ENCODE data around the gene SLC23A2.

The SLC23A2 gene

DNA sequence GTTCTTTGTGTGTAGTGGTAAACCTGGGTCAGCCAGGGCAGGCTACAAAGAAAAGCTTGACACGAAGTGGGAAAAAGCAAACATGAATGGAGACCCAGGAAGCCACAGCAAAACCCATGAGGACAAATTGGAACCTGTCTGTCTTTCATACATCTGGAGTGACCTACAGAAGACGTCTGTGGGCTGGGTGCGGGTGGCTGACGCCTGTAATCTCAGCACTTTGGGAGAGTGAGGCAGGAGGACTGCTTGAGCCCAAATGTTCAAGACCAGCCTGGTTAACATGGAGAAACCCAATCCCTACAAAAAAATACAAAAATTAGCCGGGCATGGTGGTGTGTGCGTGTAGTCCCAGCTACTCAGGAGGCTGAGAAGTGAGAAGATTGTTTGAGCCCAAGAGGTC lies 164.8 kb downstream of the SLC23A2 start:
- DNase-seq: no peak

DNA sequence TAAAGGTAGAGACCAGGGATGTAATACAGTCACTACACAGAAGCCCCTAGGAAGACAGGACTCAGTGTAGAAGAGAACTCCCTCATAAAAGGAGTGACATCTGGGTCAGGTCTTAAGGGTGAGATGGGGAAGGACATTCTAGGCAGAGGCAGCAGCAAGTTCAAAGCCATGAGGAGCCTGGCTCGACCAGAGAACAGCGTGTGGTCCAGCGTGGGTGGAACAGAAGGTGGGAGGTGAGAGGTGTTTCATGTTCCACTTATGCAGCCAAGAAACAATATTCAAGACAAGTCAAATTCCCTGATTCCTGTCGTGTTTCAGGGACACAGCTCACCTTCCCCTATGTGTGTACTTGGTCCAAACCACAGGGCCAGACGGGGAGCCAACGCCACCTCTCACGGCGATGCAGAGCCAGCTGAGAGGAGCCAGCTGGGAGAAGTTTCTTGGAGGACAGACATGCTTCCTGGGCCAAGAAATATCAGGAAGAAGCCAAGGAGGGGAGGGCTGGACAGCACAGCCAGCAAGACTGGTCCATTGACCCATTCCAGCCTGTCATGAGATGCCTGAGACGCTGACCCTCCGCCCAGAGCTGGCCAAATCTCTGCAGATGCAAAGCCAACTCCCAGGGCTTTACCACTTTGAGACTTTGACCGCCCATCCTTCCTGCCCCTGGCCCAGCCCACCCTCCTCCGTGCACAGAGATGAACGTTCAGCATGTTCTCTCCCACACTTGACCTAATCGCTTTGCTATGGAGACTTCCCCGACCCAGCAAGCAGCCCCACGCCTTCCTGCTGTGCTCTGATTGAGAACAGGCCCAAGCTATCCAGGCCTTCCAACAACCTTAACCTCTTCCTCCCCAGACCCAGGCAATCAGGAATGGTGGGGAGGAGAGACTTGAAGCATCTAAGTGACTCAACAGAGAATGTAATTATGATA lies 165.8 kb downstream of the SLC23A2 start:
- no peak for DNase-seq

DNA sequence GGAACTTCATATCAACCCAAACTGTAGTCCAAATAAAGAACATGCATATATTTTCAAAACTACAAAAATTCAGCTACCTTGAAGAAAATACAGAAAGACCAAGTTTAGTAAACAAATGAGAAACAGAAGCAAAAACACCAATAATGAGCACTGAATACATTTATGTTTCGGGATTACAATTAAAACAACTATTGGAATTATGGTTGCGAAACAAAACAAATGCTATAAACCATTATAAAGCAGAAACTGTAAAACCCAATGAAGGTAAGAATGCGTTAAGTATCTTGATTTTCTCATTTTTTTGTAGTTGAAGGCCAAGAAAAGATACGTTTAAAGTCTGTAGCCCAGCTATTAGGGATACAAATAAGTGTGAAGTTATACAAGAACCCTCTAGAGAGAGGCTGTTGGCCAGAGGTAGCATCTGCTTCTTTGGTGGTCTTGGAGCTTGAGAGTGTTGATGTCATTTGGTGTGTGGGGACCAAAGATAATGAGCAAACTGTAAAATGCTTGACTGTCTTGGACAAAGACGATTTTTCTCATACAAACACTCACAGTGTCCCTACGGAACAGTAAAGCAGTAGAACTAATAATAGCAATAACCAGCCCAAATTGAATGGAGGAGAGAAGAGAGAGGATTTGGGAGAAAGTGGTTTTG lies 168.1 kb downstream of the SLC23A2 start:
- no peak for DNase-seq

- no peak for DNase-seq
Measured at GRCh38 chr20:4832469-4832868, 168.8 kb downstream of the SLC23A2 start.

GRCh38 chr20:4830696-4831095 lies 170.6 kb downstream of the SLC23A2 start:
- no peak for DNase-seq

DNA sequence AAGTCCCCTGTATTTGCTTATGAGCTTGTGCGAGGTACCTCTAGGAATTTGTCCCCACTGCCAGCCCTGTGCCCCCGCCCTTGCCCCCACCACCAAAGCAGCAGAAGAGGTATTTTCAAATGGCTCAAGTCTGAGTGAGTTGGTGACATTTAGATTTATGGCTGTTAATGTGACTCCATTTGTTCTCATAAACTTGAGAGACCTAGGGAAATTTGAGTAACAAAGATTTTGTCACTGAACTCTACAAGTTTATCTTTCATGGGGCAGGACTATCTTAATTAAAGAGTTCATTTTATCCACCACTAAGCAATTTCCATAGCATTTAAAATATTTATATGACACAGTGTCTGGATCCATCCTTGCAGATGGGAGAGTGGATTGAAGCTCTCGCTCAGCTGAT lies 171.1 kb downstream of the SLC23A2 start:
- DNase-seq: no peak

DNA sequence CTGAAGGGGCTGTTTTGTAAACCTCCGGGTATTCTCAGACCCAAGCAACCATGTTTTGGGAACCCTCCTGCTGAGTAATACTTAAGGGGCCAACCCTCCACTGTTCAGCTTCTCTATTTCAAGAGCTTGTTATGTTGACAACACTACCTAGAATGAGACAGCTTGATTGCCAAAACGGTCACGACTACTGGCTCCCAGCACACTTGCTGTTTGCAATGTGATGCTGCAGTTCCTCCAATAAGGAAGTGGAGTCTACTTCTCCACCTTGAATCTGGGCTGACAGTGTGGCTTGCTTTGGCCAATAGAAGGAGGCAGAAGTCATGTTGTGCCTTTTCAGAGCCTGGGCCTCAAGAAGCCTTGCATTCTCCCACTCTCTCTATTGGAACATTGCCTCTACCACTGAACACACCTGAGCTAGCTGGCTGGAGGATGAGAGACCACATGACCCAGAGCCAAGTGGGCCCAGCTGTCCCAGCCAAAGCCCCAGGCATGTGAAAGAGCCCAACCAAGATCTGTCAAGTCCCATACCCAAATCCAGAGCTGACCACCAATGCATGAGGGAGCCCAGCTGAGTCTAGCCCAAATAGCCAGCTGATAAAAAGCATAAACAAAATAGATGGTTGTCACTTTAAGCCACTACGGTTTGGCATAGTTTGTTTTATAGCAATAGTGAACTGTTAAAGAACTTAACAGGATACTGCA lies 171.6 kb downstream of the SLC23A2 start:
- no peak for DNase-seq

DNA sequence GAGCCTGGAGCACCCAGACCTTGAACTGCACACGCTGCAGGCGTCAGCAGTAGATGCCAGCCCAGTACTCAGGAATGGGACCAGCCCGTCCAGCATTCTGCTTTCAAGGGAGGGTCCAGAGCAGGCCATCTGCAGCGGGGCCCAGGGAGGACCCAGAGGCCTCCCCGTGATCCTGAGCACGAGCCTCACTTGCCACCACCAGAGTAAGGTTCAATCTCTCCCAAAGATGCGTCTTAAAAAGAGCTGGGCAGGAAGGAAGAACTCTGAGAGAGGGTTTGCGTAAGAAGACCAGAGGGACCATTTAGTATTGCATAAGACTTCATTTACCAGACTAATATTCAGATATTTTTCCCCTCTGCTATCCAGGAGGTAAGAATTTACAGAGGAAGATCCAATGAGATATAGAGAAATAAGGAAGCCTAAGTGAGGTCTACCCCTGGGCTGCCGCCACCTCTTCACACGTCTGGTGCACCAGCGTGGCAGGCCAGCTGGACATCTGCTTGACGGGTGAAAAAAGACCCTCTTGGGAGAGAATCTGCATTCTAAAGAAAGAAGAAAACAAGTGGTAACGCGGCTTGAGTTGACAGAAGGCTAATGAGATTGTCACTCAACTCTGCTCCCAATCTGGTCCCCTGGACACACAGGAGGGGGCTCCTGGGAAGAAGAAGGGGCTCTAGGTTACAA lies 172.3 kb downstream of the SLC23A2 start:
- no peak for DNase-seq

- DNase-seq: no peak
Measured at GRCh38 chr20:4821590-4821989, 179.7 kb downstream of the SLC23A2 start.

- DNase-seq: no peak
Measured at GRCh38 chr20:4820806-4821518, 180.3 kb downstream of the SLC23A2 start.

DNA sequence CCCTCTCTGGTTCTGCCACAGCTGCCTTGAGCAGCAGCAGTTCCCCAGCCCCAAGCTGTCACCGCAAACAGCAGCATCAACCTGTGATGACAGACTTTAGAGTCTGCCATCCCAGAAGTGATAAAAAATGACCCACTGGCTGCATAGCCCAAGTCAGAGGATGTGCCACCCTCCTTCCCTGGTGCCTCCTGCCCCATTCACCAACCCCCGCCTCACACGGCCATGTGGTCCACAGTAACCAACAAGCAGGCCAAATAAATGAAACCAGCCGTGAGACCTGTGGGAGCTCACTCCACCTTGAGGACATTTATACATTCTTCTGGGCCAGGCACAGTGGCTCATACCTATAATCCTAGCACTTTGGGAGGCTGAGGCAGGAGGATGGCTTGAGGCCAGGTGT lies 181.4 kb downstream of the SLC23A2 start:
- no peak for DNase-seq

GRCh38 chr20:4817230-4817671 lies 184.1 kb downstream of the SLC23A2 start:
- no peak for DNase-seq

DNA sequence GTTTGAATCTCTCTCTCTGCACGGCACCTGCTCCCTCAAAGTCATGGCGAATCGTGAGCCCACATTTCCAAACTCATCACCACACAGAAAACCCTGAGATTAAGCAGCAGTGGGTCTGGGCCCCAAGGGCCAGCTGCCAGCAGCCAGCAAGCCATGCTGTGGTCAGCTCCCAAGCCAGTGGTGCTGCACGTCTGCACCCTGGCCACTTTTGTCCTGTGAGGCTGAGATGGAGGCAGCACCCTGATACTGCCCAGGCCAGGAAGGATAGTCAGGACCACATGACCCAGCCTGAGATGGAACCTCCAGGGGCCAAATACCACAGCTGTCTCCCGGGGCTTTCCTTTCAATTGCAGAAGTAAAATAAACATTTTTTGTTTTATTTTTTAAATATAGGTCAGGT lies 185.7 kb downstream of the SLC23A2 start:
- no peak for DNase-seq

- no peak for DNase-seq
Measured at GRCh38 chr20:4814696-4815252, 186.5 kb downstream of the SLC23A2 start.

DNA sequence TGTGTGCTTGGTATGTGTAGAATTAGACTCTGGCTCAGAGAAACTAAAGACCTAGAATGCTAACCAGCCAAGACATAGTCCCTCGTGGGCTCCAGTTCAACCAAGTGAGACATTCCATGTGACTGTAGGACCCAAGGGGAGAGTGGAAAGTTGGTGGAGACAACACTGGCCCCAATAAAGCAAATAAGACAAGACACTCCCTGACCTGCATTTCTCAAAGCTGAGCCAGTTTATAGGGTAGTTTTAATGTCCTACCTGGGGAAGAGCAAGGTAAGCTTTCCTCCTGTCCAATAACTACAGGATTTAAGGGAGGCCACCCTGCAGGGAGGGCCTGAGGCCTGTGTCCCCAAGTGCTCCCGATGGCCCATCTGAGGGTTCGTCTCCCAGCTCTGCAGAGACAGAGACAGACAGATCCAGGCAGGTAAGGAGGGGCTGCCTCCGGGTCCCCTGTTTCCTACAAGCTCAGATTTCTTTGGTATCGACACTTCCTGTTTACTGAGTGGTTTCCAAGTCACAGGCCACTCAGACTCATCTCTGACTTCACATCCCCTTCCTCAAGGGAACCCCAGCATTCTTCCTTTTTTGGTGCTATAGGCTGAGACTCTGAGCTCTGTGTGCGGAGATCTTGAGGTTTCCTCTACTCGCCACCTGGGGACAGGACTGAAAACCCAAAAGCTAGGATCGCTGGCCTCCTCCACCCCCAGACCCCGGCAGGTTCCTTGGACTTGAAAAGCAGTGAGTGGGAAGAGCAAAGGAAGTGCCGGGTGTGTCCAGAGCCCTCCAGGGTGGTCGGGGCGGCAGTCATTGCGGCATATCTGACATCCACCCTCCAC lies 187.2 kb downstream of the SLC23A2 start:
- DNase-seq: no peak

GRCh38 chr20:4813076-4813862 lies 188.0 kb downstream of the SLC23A2 start:
- no peak for DNase-seq

DNA sequence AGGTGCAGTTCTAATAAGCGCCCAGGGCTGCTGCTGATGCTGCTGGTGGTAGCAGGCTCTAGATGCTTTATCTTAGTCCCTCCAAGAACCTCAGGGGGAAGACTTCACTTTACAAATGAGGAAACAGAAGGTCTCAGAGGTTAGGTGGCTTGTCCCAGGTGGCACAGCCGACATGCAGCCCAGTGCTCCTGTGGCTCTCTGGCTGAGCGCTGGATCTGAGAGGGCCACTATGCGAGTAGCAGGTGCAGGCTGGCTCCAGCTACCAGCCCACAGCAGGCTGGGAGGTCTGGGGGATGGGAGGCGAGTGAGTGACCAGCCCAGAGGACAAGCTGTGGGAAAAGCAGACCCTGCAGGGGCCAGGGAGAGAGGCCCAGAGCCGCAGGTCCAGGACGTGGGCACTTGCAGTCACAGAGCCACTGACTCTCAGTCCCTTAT lies 188.7 kb downstream of the SLC23A2 start:
- no peak for DNase-seq

- DNase-seq: no peak
Measured at GRCh38 chr20:4812216-4812615, 189.1 kb downstream of the SLC23A2 start.

GRCh38 chr20:4811661-4812181 lies 189.6 kb downstream of the SLC23A2 start:
- DNase-seq: no peak

GRCh38 chr20:4811257-4811656 lies 190.1 kb downstream of the SLC23A2 start:
- DNase-seq: no peak
